Activated naive CD4-positive, alpha-beta T cell (primary cell): ENCODE measurements around the gene NCBP1.

Source experiments
- DNase-seq, 4 experiments: peaks; one replicate each; lab custom pipeline; 2025; lab: John Stamatoyannopoulos, UW

NCBP1 gene

DNA sequence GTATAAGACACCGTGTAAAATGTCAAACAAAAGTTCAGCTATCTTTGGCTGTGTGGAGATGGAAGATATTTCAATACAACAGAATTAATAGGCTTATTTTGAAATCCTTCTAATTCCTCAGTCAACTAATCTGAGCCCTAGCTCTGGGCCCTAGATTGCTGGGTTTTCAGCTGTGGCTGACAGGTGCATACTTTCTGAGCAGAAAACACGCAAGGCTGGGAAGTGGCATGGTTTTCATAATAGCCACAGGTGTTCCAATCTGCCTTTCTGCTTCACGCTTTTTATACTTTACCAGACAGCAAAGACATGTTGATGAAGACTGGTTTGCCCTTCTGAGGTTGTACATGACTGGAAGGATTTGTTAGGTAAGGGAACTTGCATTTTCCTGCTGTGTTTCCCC, 84.2 kb downstream of the NCBP1 start:
- no peak for DNase-seq

DNA sequence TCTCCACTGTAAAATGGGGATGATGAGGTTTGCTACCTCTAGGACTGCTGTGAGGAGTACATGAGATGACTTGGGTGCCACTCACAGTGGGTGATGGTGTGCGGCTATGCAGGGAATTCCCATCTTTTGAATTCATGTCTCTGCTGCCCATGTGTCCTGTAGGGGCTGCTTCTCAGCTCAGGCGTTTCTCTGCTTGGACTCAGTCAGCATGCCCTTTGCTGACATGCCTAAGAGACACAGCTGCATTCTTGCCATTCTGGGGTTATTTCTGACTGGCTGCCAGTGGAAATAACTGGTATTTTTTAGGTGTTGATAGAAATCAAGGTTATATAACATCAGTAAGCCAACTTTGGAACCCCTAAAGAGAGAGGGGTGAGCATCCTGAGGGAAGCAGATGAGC, 87.8 kb downstream of the NCBP1 start:
- DNase-seq: no peak

DNA sequence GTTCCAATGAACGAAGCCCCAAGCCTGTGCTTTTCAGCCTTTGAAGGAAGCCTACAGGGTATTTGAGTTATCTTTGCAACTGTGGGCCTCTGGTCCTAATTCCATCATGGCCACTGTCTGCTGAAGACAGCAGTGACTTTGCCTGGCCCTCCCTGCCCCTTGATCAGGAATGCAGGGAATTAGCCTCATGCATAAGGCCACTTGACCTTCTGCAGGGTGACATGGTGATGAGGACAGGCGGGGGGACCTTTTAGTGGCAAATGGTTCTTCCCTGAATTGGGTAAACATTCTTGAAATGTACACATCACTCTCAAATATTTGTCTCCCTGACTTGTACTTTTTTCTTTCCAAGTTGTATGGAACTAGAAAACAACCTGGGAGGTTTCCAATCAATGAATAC, 88.7 kb downstream of the NCBP1 start:
- DNase-seq: no peak
